Cardiac fibroblast (primary cell): ENCODE measurements around the gene PRR5.

ENCODE experiments used
- DNase-seq, 2 donors: peaks; one replicate each; pipeline versions ENCODE4 v3.0.0 to v3.0.0-alpha.2; 2010; ENCODE audit warnings: low read depth in 2 of 2
- H3K4me3 ChIP-seq, 2 donors: replicated peaks in 1 of 2; 1 replicate in 1 of 2; 2 replicates in 1 of 2; pipeline ENCODE4 v1.5.1; 2011; ENCODE audit warnings: low read depth in 2 of 2, low read length in 2 of 2, mild to moderate bottlenecking in 2 of 2, moderate library complexity in 1 of 2
- TF ChIP-seq, protein P1 (sequence below): IDR thresholded peaks from one replicate; pipeline ENCODE4 v1.5.1; 2011; ENCODE audit warnings: low read depth, mild to moderate bottlenecking, low read length, inconsistent platforms

PRR5 gene

DNA sequence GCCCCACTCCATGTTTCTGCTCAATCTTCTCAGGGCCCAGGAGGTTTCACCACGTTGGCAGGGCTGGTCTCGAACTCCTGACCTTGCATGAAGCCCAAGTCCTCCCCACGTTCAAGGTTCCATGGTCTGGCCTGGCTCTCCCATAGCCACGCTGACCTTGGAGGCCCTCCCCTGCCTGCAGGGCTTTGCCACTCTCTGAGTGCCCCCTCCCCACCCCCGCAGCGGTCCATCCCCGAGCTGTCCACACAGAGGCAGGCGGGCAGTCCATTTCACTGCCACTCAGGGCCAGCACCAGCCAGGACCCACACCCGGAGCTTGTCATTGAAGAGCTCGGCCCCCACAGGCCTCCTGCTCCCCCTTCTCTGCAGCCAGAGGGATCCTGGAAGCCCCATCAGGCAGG lies 81.1 kb downstream of the PRR5 start:
- TF ChIP-seq, protein P1, sequence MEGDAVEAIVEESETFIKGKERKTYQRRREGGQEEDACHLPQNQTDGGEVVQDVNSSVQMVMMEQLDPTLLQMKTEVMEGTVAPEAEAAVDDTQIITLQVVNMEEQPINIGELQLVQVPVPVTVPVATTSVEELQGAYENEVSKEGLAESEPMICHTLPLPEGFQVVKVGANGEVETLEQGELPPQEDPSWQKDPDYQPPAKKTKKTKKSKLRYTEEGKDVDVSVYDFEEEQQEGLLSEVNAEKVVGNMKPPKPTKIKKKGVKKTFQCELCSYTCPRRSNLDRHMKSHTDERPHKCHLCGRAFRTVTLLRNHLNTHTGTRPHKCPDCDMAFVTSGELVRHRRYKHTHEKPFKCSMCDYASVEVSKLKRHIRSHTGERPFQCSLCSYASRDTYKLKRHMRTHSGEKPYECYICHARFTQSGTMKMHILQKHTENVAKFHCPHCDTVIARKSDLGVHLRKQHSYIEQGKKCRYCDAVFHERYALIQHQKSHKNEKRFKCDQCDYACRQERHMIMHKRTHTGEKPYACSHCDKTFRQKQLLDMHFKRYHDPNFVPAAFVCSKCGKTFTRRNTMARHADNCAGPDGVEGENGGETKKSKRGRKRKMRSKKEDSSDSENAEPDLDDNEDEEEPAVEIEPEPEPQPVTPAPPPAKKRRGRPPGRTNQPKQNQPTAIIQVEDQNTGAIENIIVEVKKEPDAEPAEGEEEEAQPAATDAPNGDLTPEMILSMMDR = no peak
- no peak for DNase-seq
- H3K4me3 ChIP-seq = no peak overlapping the region

DNA sequence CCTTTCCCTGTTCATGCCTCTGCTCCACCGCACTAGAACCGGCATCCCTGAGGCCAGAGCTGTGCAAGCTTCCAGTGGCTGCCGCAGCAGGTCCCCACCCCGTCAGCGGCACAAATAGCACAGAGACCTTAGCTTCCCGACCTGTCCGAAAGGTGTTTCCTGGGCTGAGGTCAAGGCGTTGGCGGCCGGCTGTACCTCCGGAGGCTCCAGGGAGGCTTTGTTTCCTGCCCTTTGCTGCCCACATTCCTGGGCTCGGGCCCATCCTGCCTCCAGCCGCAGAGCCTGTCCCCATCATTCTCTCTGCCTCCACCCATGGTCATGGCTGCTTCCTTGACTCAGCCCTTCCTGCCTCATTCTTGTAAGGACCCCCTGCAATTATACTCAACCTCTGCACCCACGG lies 81.6 kb downstream of the PRR5 start:
- TF ChIP-seq, protein P1 = no peak
- H3K4me3 ChIP-seq = no peak overlapping the region
- DNase-seq = no peak

GRCh38 chr22:44786136-44786535 lies 84.1 kb downstream of the PRR5 start:
- H3K4me3 ChIP-seq = no peak overlapping the region
- DNase-seq = no peak

GRCh38 chr22:44786610-44787009 lies 84.6 kb downstream of the PRR5 start:
- H3K4me3 ChIP-seq = no peak overlapping the region
- no peak for DNase-seq
- TF ChIP-seq, protein P1 = no peak

More at GRCh38 chr22:44786136-44786535, 84.1 kb downstream of the PRR5 start:
- TF ChIP-seq, protein P1 = no peak
